ENCODE results near the gene SP100.
"Not testable (repeated sequence)": the region's sequence is repeated elsewhere in the genome, so short reads cannot be mapped to it uniquely, and the experiment has no call there.

Gene SP100

GRCh38 chr2:230457793-230458192 is 41.8 kb downstream of the SP100 start:
- Histone ChIP-seq H3K27ac (ENCODE audit: low read depth, low read length) (no peak overlapping the region), H3K9ac (ENCODE audit: low read length) (no peak overlapping the region), H3K4me1 (ENCODE audit: control insufficient read depth, insufficient read depth, low read length) (peaks cover 11% of the 10 kb centered on the region), H3K4me3 (ENCODE audit: low read depth, low read length) (no peak overlapping the region), H3K36me3 (ENCODE audit: control insufficient read depth, insufficient read depth, low read length) (no peaks in the 10 kb centered on the region), H3K27me3 (ENCODE audit: control insufficient read depth, insufficient read depth, low read length) (no peaks in the 10 kb centered on the region), H3K9me3 (ENCODE audit: control insufficient read depth, insufficient read depth, low read depth, low read length) (no peaks in the 10 kb centered on the region)

DNA sequence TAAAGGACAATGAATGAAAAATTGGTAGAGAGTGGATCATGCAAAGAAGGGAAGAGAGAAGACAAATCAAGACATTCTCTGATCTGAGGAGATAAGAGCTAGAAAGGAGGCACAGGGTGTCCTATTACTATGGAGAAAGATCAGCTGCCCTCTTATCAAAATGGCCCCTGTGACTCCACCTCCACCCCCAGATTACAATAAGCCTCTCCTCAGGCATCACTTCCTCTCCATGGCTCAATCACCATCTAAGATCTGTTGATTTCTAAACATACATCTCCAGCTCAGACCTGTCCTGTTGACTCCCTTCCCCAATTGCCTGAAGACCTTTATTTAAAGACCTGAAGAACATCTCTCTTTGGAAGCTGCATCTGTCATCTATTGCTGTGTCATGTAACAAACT is 43.2 kb downstream of the SP100 start:
- Histone ChIP-seq H3K36me3 (ENCODE audit: control insufficient read depth, insufficient read depth, low read length) (no peaks in the 10 kb centered on the region), H3K27me3 (ENCODE audit: control insufficient read depth, insufficient read depth, low read length) (no peaks in the 10 kb centered on the region), H3K9ac (ENCODE audit: low read length) (no peak overlapping the region), H3K9me3 (ENCODE audit: control insufficient read depth, insufficient read depth, low read depth, low read length) (no peaks in the 10 kb centered on the region), H3K4me3 (ENCODE audit: low read depth, low read length) (no peak overlapping the region), H3K4me1 (ENCODE audit: control insufficient read depth, insufficient read depth, low read length) (peaks cover 11% of the 10 kb centered on the region), H3K27ac (ENCODE audit: low read depth, low read length) (no peak overlapping the region)

GRCh38 chr2:230471074-230471473 is 55.1 kb downstream of the SP100 start:
- Histone ChIP-seq H3K27ac (ENCODE audit: low read depth, low read length) (no peak overlapping the region), H3K9me3 (ENCODE audit: control insufficient read depth, insufficient read depth, low read depth, low read length) (0 out of 2 replicates have a peak, but pooled peaks cover 5% of the 10 kb centered on the region), H3K4me3 (ENCODE audit: low read depth, low read length) (no peak overlapping the region), H3K27me3 (ENCODE audit: control insufficient read depth, insufficient read depth, low read length) (no peaks in the 10 kb centered on the region), H3K9ac (ENCODE audit: low read length) (no peak overlapping the region), H3K4me1 (ENCODE audit: control insufficient read depth, insufficient read depth, low read length) (no peaks in the 10 kb centered on the region), H3K36me3 (ENCODE audit: control insufficient read depth, insufficient read depth, low read length) (no peaks in the 10 kb centered on the region)

GRCh38 chr2:230472621-230473018 is 56.6 kb downstream of the SP100 start:
- H3K27me3 ChIP-seq (ENCODE audit: control insufficient read depth, insufficient read depth, low read length): no peaks in the 10 kb centered on the region
- H3K4me3 ChIP-seq (ENCODE audit: low read depth, low read length): no peak overlapping the region
- H3K9ac ChIP-seq (ENCODE audit: low read length): no peak overlapping the region
- no peaks in the 10 kb centered on the region for H3K36me3 ChIP-seq (ENCODE audit: control insufficient read depth, insufficient read depth, low read length)
- 0 out of 2 replicates have a peak, but pooled peaks cover 5% of the 10 kb centered on the region for H3K9me3 ChIP-seq (ENCODE audit: control insufficient read depth, insufficient read depth, low read depth, low read length)
- no peak overlapping the region for H3K27ac ChIP-seq (ENCODE audit: low read depth, low read length)
- H3K4me1 ChIP-seq (ENCODE audit: control insufficient read depth, insufficient read depth, low read length): no peaks in the 10 kb centered on the region

- H3K36me3 ChIP-seq (ENCODE audit: control insufficient read depth, insufficient read depth, low read length): no peaks in the 10 kb centered on the region
- no peaks in the 10 kb centered on the region for H3K4me1 ChIP-seq (ENCODE audit: control insufficient read depth, insufficient read depth, low read length)
- H3K4me3 ChIP-seq (ENCODE audit: low read depth, low read length): no peak overlapping the region
- no peak overlapping the region for H3K27ac ChIP-seq (ENCODE audit: low read depth, low read length)
- no peak overlapping the region for H3K9ac ChIP-seq (ENCODE audit: low read length)
- 0 out of 2 replicates have a peak, but pooled peaks cover 5% of the 10 kb centered on the region for H3K9me3 ChIP-seq (ENCODE audit: control insufficient read depth, insufficient read depth, low read depth, low read length)
- no peaks in the 10 kb centered on the region for H3K27me3 ChIP-seq (ENCODE audit: control insufficient read depth, insufficient read depth, low read length)
Observed at GRCh38 chr2:230473378-230473777, 57.4 kb downstream of the SP100 start.

DNA sequence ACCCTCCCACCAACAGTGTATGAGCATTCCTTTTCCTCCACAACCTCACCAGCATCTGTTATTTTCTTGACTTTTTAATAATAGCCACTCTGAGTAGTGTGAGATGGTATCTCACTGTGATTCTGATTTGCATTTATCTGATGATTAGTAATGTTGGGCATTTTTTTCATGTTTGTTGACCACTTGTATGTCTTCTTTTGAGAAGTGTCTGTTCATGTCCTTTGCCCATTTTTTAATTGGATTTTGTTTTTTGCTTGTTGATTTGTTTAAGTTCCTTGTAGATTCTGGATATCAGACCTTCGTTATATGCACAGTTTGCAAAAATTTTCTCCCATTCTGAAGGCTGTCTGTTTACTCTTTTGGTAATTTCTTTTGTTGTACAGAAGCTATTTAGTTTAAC is 59.1 kb downstream of the SP100 start:
- no peaks in the 10 kb centered on the region for H3K4me1 ChIP-seq (ENCODE audit: control insufficient read depth, insufficient read depth, low read length)
- H3K36me3 ChIP-seq (ENCODE audit: control insufficient read depth, insufficient read depth, low read length): no peaks in the 10 kb centered on the region
- H3K27me3 ChIP-seq (ENCODE audit: control insufficient read depth, insufficient read depth, low read length): no peaks in the 10 kb centered on the region
- no peak overlapping the region for H3K9ac ChIP-seq (ENCODE audit: low read length)
- 0 out of 2 replicates have a peak, but pooled peaks cover 5% of the 10 kb centered on the region for H3K9me3 ChIP-seq (ENCODE audit: control insufficient read depth, insufficient read depth, low read depth, low read length)
- no peak overlapping the region for H3K27ac ChIP-seq (ENCODE audit: low read depth, low read length)
- no peak overlapping the region for H3K4me3 ChIP-seq (ENCODE audit: low read depth, low read length)

DNA sequence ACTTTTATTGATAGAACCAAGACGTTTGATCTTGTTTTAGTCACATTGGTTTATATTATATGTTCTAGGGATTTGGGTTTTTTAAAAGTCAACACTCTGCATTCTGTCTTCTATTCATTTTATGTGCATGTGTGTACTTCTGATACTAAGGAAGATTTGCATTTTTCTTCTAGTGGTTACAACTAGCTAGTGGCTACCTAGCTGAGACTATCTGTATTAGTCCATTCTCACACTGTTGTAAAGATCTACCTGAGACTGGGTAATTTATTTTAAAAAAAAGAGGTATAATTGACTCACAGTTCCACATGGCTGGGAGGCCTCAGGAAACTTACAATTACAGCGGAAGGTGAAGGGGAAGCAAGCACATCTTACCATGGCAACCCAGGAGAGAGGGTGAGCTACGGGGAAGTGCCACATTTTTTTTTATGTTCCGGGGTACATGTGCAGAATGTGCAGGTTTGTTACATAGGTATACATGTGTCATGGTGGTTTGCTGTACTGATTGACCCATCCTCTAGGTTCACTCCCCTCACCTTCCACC is 69.9 kb downstream of the SP100 start:
- H3K4me1 ChIP-seq (ENCODE audit: control insufficient read depth, insufficient read depth, low read length): no peaks in the 10 kb centered on the region
- H3K4me3 ChIP-seq (ENCODE audit: low read depth, low read length): no peak overlapping the region
- H3K27ac ChIP-seq (ENCODE audit: low read depth, low read length): no peak overlapping the region
- no peaks in the 10 kb centered on the region for H3K9me3 ChIP-seq (ENCODE audit: control insufficient read depth, insufficient read depth, low read depth, low read length)
- H3K9ac ChIP-seq (ENCODE audit: low read length): no peak overlapping the region
- H3K36me3 ChIP-seq (ENCODE audit: control insufficient read depth, insufficient read depth, low read length): no peaks in the 10 kb centered on the region
- no peaks in the 10 kb centered on the region for H3K27me3 ChIP-seq (ENCODE audit: control insufficient read depth, insufficient read depth, low read length)

DNA sequence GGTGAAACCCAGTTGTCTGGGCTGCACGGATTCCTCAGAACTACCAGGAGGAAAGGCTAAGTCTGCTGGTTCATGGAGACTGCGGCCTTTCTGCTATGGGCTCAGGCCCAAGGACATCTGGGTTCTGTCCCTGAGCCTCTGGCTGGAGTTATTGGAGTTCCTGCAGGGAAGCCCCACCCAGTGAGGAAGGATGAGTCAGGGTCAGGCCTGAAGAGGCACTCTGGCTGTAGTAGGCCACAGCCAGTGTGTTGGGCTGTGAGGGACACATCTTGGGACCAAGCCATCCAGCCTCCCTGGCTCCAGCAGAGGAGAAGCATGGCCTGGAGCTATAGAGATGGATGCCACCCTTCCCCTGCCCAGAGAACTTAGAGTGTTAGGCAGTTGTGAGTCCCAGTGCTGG is 75.2 kb downstream of the SP100 start:
- H3K27ac ChIP-seq (ENCODE audit: low read depth, low read length); H3K4me1 ChIP-seq (ENCODE audit: control insufficient read depth, insufficient read depth, low read length): not testable (repeated sequence)

DNA sequence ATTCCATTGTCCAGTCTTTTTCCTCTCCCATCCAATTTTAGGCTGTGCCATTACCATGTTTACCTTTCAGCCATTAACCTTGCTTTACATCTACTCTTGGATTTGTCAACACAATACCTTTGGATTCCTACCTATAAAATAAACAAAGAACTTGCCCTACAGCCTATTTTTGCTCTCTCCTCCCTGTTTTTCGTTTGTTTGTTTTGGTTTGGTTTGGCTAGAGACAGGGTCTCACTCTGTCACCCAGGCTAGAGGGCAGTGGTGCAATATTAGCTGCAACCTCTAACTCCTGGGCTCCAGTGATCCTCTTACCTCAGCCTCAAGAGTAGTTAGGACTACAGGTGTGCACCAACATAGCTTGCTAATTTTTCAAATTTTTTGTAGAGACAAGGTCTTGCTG is 76.1 kb downstream of the SP100 start:
- no peak overlapping the region for H3K27ac ChIP-seq (ENCODE audit: low read depth, low read length)
- H3K36me3 ChIP-seq (ENCODE audit: control insufficient read depth, insufficient read depth, low read length): no peaks in the 10 kb centered on the region
- no peak overlapping the region for H3K9ac ChIP-seq (ENCODE audit: low read length)
- H3K4me3 ChIP-seq (ENCODE audit: low read depth, low read length): no peak overlapping the region
- H3K9me3 ChIP-seq (ENCODE audit: control insufficient read depth, insufficient read depth, low read depth, low read length): 0 out of 2 replicates have a peak, but pooled peaks cover 2% of the 10 kb centered on the region
- no peaks in the 10 kb centered on the region for H3K27me3 ChIP-seq (ENCODE audit: control insufficient read depth, insufficient read depth, low read length)
- no peaks in the 10 kb centered on the region for H3K4me1 ChIP-seq (ENCODE audit: control insufficient read depth, insufficient read depth, low read length)

More for the DNA sequence above, 75.2 kb downstream of the SP100 start:
- not testable (repeated sequence) for H3K27me3 ChIP-seq (ENCODE audit: control insufficient read depth, insufficient read depth, low read length); H3K9ac ChIP-seq (ENCODE audit: low read length); H3K36me3 ChIP-seq (ENCODE audit: control insufficient read depth, insufficient read depth, low read length); H3K4me3 ChIP-seq (ENCODE audit: low read depth, low read length); H3K9me3 ChIP-seq (ENCODE audit: control insufficient read depth, insufficient read depth, low read depth, low read length)

DNA sequence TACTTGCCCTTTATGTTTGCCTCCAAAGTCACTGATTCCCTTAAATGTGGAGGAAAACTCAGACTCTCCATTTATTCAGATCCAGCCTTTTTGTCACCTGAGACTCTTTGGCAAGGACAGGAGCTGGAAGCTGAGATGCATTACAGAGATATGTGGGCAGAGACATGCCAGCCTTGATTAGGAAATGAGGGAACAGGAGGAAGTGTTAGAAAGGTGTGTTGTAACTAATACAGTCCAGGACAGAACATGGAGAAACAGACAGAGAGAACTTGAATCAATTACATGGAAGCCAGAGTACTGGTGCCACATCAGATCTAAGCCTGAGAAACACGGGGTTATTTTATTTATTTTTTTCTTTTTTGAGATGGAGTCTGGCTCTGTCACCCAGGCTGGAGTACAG is 79.0 kb downstream of the SP100 start:
- Histone ChIP-seq H3K9me3 (ENCODE audit: control insufficient read depth, insufficient read depth, low read depth, low read length) (0 out of 2 replicates have a peak, but pooled peaks cover 2% of the 10 kb centered on the region), H3K4me1 (ENCODE audit: control insufficient read depth, insufficient read depth, low read length) (no peaks in the 10 kb centered on the region), H3K9ac (ENCODE audit: low read length) (no peak overlapping the region), H3K27ac (ENCODE audit: low read depth, low read length) (no peak overlapping the region), H3K36me3 (ENCODE audit: control insufficient read depth, insufficient read depth, low read length) (no peaks in the 10 kb centered on the region), H3K27me3 (ENCODE audit: control insufficient read depth, insufficient read depth, low read length) (no peaks in the 10 kb centered on the region), H3K4me3 (ENCODE audit: low read depth, low read length) (no peak overlapping the region)

DNA sequence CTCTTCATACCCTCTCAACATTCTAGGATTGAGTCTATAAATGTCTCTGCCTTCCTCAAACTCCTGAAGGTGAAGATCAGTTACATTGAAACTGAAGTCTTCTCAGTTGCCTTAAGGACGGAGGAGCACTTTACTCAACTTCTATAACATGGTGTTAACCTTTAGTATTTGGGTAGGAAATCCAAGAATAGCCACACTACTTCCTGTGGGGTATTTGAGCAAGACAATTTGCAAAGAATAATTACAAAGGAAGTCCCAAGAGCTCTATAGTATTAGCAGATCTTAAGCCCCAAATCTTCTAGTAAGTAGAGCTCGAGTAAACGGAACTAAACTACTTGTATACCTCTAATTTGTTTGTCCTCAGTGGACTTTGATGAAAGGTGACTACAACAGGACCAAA is 80.9 kb downstream of the SP100 start:
- Histone ChIP-seq H3K4me3 (ENCODE audit: low read depth, low read length) (no peak overlapping the region), H3K36me3 (ENCODE audit: control insufficient read depth, insufficient read depth, low read length) (no peaks in the 10 kb centered on the region), H3K27ac (ENCODE audit: low read depth, low read length) (no peak overlapping the region), H3K9ac (ENCODE audit: low read length) (no peak overlapping the region), H3K27me3 (ENCODE audit: control insufficient read depth, insufficient read depth, low read length) (no peaks in the 10 kb centered on the region), H3K4me1 (ENCODE audit: control insufficient read depth, insufficient read depth, low read length) (no peaks in the 10 kb centered on the region), H3K9me3 (ENCODE audit: control insufficient read depth, insufficient read depth, low read depth, low read length) (no peaks in the 10 kb centered on the region)

All from HUES6 (cell line).